Stimulated activated naive CD8-positive, alpha-beta T cell treated with anti-CD3 and anti-CD28 coated beads, Interleukin-15, amount 100 ng/mL, for 72 hours (primary cell): ENCODE results near the gene UBAP2.

Experiments used
- ATAC-seq: fragments of 150-1000 bp; cut with Tn5 transposase; 2 replicates; pipeline ENCODE4 v1.10.0; 2021; ENCODE audit warnings: mild to moderate bottlenecking, moderate library complexity
- DNase-seq, 2 donors: peaks; one replicate each; pipeline ENCODE4 v3.0.0; 2021 to 2022
- H3K27ac Mint-ChIP-seq, 2 donors: one replicate each; pipeline ENCODE4 v1.8.0; 2022; ENCODE audit warnings: mild to moderate bottlenecking in 2 of 2, mixed read lengths in 2 of 2, moderate library complexity in 2 of 2
- H3K27me3 Mint-ChIP-seq: one replicate; pipeline ENCODE4 v1.8.0; 2022; ENCODE audit warnings: mixed read lengths
- H3K4me1 Mint-ChIP-seq: one replicate; pipeline ENCODE4 v1.8.0; 2022; ENCODE audit warnings: mild to moderate bottlenecking, mixed read lengths
- H3K4me3 Mint-ChIP-seq, 2 donors: one replicate each; pipeline ENCODE4 v1.8.0; 2022; ENCODE audit warnings: mild to moderate bottlenecking in 2 of 2, mixed read lengths in 2 of 2, moderate library complexity in 1 of 2
- H3K9me3 Mint-ChIP-seq, 2 donors: one replicate each; pipeline ENCODE4 v1.8.0; 2022; ENCODE audit warnings: mixed read lengths in 2 of 2

The UBAP2 gene

DNA sequence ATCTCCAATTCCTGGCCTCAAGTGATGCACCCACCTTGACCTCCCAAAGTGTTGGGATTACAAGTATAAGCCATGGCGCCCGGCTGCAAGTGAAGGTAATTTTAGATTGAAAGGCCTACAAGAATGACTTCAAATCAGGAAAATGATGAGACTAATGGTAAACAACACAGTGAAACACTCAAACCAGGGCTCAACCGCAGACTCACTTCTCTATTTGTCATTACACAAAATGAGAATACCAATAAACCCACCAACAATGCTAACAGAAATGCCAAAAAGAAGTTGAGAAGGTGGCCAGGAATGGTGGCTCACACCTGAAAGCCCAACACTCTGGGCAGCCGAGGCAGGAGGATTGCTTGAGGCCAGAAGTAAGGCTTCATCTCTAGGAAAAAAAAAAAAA, 92.1 kb downstream of the UBAP2 start:
- no peaks in the 10 kb centered on the region for H3K9me3 Mint-ChIP-seq
- ATAC-seq, result no peak

DNA sequence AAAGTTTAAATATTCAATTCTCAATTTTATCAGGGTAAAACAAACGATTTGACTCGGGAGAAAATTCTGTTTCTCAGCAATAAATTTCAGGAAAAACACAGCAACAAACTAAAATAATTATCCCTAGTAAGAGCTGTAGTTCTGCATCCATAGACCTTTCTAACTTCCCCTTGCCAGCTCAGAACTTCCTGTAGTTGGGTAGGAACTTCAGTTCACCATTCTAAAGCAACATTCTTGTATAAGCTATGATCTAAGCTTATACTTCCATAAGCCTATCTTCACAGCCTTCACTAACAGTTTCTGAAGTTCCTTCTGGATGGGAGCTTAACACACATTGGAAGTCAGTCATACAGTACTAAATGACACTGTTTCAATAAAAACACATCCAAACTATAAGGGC, 96.6 kb downstream of the UBAP2 start:
- Mint-ChIP-seq H3K9me3 (no peaks in the 10 kb centered on the region), H3K4me3 (no peak overlapping the region), H3K4me1 (no peaks in the 10 kb centered on the region), H3K27me3 (no peaks in the 10 kb centered on the region), H3K27ac (peak overlapping the region in 1 of 2 donors; percentile 59)
- ATAC-seq, result no peak
- no peak for DNase-seq

More for the DNA sequence above, 92.1 kb downstream of the UBAP2 start:
- H3K4me3 Mint-ChIP-seq, result no peak overlapping the region
- DNase-seq, result no peak
- no peaks in the 10 kb centered on the region for H3K4me1 Mint-ChIP-seq
- no peaks in the 10 kb centered on the region for H3K27me3 Mint-ChIP-seq
- H3K27ac Mint-ChIP-seq, result no peak overlapping the region

DNA sequence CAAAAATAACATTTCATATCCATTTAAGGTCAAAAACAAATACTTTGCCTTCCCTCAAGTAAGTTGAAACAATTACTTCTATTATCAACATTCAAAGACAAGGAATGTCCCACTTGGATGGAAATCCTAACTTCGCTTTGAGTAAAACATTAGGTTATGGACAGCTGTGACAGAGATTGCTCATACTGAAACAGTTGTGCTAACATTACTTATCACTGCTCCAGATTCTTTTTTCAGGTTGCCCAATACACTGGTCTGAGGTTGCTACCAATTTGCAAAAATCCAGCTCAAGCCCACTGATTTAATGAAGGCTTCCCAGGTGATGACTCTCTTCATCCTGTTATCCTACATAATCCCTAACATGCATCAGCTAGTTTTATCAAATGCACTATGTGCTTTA, 98.3 kb downstream of the UBAP2 start:
- H3K9me3 Mint-ChIP-seq, result no peaks in the 10 kb centered on the region
- no peak overlapping the region for H3K27ac Mint-ChIP-seq
- DNase-seq (no peak), ATAC-seq (no peak)
- no peak overlapping the region for H3K4me3 Mint-ChIP-seq
- no peaks in the 10 kb centered on the region for H3K4me1 Mint-ChIP-seq
- no peaks in the 10 kb centered on the region for H3K27me3 Mint-ChIP-seq

DNA sequence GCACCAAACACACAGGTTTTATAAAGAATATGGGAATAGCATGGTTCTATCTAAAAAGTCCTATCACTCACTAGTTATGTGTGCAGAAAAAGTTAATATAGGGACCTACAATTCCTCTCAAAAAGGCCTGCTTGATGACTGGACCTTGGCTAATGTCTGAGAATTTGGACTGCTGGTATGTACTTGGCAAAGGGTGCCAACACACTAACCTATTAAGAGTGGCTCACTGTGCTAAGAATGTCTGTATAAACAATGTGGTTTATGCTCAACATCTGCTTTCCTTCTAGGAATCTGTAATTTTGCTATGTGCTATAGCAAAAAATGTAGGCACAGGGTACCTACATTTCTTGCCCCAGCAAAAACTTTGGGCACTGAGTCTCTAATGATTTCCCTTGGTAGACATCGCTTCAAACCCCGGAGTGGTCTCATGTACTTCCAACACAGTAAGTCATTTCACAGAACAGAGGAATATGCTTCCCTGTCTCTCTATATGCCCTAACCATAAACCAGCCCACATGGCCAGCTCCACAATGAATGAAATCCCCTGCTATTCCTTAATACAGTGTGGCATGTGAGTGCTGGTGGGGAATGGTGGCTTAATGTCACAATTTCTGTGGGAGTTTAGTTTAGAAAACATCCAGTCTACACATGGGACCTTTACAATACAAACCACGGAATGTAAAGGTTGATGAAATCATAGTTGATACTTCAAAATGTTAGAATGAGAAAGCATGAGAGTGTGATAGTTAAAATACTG, 101.7 kb downstream of the UBAP2 start:
- DNase-seq, result no peak
- Mint-ChIP-seq H3K9me3 (no peaks in the 10 kb centered on the region), H3K4me3 (no peak overlapping the region), H3K4me1 (no peaks in the 10 kb centered on the region), H3K27ac (no peak overlapping the region), H3K27me3 (no peaks in the 10 kb centered on the region)
- no peak for ATAC-seq

DNA sequence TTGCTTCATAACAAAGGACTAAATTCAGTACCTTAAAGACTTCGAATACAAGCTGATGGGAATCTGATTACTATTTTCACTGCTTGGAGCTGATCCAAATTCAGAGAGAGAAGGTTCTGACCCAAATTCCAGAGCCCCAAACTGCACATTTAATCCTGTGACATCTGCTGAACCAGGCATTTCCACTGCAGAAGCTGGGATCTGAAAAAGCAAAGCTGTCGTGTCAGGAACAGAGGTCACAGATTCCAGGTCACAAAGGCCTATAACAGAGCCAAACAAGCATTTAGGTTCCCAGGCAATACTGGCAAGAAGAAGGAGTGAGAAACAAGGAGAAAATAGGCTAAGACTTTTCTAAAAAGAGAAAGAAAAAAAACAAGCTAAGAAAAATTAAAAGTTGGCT, 105.3 kb downstream of the UBAP2 start:
- ATAC-seq, result no peak
- no peak overlapping the region for H3K4me3 Mint-ChIP-seq

DNA sequence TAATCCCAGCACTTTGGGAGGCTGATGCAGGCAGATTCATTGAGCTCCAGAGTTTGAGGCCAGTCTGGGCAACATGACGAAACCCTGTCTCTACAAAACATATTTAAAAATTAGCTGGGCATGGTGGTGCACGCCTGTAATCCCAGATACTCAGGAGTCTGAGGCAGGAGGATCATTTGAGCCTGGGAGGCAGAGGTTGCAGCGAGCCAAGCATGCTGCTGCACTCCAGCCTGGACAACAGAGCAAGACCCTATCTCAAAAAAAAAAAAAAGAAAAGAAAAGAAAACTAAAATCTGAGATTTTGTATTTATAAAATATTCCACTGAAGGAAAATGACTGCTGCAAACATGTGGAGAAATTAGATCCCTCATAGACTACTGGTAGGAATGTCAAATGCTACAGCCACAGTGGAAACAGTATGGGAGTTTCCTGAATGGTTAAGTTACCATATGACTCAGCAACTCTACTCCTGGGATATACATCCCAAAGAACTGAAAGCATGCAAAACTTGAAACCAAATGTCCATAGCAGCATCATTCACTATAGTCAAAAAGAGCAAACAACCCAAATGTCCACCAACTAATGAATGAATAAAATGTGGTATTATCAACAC, 106.1 kb downstream of the UBAP2 start:
- Mint-ChIP-seq H3K27me3 (no peaks in the 10 kb centered on the region), H3K4me1 (no peaks in the 10 kb centered on the region), H3K27ac (peak overlapping the region in 1 of 2 donors; percentile 63), H3K4me3 (no peak overlapping the region), H3K9me3 (no peaks in the 10 kb centered on the region)
- no peak for DNase-seq
- no peak for ATAC-seq

More for the DNA sequence above, 105.3 kb downstream of the UBAP2 start:
- H3K9me3 Mint-ChIP-seq, result no peaks in the 10 kb centered on the region
- no peak for DNase-seq
- no peaks in the 10 kb centered on the region for H3K4me1 Mint-ChIP-seq
- H3K27me3 Mint-ChIP-seq, result no peaks in the 10 kb centered on the region
- H3K27ac Mint-ChIP-seq, result no peak overlapping the region

DNA sequence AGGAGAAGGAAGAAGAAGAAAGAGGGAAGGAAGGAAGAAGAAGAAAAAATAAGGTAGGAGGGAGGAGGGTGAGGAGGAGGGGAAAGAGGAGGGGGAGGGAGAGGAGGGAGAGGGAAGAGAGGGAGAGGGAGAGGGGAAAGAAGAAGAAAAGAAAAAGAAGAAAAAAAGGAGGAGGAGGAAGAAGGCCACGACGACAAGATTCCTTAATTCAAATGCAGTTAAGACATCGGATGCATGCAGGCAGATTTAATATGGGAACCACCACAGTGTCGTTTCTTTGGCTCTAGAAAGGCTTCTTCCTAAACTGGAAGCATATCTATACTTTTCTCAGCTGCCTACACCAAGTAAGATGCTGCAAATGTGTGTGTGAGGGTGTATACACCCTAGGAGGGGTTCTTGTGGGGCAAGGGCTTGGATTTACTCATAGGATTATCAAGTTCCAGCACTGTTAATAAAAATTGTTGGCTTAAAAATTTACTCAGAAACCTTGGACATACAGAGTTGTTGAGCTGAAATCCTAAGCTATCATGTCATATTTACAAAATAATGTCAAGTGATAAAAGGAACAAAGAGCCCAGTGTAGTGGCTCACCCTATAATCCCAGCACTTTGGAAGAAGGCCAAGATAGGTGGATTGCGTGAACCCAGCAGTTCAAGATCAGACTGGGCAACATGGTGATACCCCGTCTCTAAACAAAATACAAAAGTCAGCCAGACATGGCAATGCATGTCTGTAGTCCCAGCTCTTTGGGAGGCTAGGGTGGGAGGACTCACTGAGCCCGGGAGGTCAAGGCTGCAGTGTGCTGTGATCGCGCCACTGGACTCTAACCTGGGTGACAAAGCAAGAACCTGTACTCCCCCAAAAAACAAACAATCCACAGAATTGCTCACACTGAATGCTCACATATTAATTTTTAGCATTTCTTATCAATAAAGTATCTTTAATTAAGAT, 108.5 kb downstream of the UBAP2 start:
- H3K27ac Mint-ChIP-seq, result peak overlapping the region in 1 of 2 donors; percentile 74
- no peaks in the 10 kb centered on the region for H3K9me3 Mint-ChIP-seq
- H3K27me3 Mint-ChIP-seq, result no peaks in the 10 kb centered on the region
- H3K4me3 Mint-ChIP-seq, result no peak overlapping the region
- DNase-seq (no peak), ATAC-seq (no peak)
- H3K4me1 Mint-ChIP-seq, result no peaks in the 10 kb centered on the region

DNA sequence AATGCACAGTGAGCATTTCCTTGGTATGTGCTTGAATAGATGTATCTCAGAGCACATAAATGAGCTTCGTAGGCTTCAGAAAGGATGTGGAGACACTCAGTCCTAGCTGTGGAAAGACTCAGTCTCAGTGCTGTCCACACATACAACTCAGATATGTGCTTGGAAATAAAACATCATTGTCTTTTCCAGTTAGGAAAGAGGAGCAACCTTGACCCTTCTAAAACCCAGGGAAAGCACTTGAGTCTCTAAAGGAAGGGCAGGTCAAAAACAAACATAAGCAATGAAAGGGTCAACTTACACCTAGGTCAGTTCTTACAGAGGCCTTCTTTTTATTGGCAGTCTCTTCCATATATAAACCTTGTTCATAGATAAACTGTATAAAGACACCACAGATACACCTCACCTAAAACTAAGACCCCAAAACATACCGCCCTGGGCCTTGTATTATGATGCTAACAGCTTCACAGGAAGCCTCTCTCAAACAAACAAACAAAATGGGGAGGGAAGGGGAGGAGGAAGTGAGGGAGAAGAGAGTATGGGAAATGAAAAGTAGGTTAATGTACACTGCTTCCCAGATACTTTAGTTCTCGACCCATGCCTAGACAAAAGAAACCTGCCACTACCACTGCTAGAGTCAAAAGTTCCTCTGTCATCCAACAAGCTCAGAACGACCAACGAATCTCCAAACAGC, 114.4 kb downstream of the UBAP2 start:
- Mint-ChIP-seq H3K27ac (no peak overlapping the region), H3K27me3 (no peaks in the 10 kb centered on the region), H3K4me3 (no peak overlapping the region), H3K4me1 (no peaks in the 10 kb centered on the region), H3K9me3 (no peaks in the 10 kb centered on the region)
- no peak for DNase-seq
- no peak for ATAC-seq

DNA sequence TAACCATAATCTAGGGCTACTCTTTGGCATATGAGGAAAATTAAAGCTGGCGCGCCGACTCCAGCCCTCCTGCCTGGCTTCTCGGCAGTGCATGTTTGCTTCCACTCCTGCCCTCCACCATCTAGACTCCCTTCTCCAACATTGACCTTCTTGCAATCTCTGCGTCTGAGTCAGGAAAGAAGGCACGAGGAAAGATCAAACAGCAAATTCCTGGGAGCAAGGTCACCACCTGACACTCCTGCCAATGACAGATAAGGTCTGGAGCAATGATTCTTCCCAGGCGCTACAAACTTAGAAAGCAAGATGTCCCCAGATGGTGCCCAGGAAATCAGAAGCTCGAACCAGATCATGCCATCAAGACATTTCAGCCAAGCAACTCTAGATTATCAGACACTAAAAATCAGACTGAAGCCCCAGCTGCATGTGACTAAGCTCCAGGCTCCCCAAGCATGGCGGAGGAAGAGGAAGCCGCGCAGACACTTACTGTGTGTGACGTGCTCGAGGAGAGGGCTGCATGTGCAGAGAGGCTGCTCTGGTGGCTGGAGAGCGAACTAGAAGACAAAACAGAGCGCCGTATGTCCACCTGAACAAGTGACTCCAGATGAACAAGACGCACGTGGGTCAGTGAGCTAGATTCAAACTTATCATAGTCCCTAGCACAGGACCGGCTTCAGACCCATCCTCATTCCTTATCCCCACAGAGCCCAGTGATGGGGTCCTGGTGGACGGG, 116.4 kb downstream of the UBAP2 start:
- no peak overlapping the region for H3K4me3 Mint-ChIP-seq
- peak overlapping the region in 1 of 2 donors; percentile 43 for H3K27ac Mint-ChIP-seq
- ATAC-seq (no peak), DNase-seq (no peak)
- no peaks in the 10 kb centered on the region for H3K27me3 Mint-ChIP-seq
- H3K9me3 Mint-ChIP-seq, result no peaks in the 10 kb centered on the region
- H3K4me1 Mint-ChIP-seq, result no peaks in the 10 kb centered on the region

DNA sequence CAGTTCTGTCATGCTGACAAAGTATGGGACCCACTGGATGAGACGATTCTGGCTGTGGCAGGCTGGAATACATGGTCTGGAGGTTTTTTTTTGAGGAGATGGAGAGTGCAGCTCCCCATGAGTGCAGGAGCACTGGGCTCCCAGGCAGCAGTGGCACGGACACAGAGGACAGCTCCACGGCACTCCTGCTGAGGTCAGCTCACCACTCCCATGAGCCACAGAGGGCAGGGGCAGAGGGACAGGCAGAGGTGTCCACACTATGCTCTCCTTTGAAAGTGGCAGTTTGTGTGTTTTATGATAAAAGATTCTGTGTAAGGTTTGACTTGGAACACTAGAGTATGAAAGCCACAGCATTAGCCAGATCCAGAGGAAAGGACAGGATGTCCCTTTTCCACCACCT, 117.4 kb downstream of the UBAP2 start:
- Mint-ChIP-seq H3K4me1 (no peaks in the 10 kb centered on the region), H3K27ac (no peak overlapping the region), H3K27me3 (no peaks in the 10 kb centered on the region), H3K9me3 (no peaks in the 10 kb centered on the region), H3K4me3 (no peak overlapping the region)
- DNase-seq (no peak), ATAC-seq (no peak)

DNA sequence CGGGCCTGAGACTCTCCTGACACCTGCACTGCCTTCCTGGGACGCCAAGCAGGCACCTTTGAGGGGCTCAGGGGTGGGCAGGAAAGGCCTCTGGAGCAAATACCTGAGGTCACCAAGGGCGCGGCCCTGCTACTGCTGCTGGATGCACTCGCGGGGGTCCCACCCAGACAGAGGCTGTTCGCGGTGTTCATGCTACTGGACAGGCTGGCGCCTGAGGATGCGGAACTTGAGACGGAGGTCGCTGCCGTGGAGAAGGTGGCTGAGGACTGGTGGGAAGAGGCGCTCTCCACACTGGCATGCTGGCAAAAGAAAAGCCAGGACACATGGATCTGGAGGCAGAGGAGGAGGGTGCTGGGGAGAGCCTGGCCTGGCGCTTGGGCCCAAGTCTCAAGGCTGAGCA, 121.0 kb downstream of the UBAP2 start:
- ATAC-seq, result no peak
- Mint-ChIP-seq H3K27me3 (no peaks in the 10 kb centered on the region), H3K27ac (peak overlapping the region in 1 of 2 donors; percentile 87), H3K4me3 (no peak overlapping the region), H3K9me3 (no peaks in the 10 kb centered on the region), H3K4me1 (no peaks in the 10 kb centered on the region)
- no peak for DNase-seq

DNA sequence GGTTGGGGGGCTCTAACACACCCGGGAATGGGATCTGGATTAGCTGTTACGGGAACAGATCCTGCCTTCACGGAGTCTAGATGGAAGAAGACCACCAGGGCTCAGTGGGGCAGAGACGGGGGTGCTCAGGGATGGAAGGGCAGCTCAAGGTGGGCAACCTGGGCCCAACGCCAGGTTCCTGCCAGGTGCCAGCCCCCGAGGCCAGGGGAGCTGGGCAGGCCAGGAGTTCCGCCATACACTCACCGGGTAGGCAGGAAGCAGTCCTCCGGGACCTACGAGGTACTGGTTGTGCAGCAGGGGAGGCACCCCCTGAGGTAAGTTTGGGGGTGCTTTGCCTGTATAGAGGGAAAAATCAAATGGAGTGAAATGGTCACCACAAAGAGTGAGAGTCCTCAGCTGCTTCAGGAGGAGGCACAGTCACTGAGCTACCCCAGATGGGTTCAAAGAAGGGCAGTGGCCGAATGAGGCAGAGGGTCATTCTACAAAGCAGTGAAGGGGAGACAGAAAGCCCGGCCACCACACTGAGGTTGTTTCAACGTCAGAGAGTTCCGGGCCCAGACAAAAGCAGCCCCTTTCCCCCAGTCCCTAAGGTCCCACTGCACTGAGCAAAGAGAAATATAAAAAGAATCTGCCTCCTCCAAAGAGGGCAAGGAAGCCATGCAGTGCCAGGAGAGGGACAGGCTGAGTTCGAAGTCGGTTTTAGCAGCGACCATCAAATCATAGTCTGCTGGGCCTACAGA, 121.8 kb downstream of the UBAP2 start:
- no peaks in the 10 kb centered on the region for H3K4me1 Mint-ChIP-seq

DNA sequence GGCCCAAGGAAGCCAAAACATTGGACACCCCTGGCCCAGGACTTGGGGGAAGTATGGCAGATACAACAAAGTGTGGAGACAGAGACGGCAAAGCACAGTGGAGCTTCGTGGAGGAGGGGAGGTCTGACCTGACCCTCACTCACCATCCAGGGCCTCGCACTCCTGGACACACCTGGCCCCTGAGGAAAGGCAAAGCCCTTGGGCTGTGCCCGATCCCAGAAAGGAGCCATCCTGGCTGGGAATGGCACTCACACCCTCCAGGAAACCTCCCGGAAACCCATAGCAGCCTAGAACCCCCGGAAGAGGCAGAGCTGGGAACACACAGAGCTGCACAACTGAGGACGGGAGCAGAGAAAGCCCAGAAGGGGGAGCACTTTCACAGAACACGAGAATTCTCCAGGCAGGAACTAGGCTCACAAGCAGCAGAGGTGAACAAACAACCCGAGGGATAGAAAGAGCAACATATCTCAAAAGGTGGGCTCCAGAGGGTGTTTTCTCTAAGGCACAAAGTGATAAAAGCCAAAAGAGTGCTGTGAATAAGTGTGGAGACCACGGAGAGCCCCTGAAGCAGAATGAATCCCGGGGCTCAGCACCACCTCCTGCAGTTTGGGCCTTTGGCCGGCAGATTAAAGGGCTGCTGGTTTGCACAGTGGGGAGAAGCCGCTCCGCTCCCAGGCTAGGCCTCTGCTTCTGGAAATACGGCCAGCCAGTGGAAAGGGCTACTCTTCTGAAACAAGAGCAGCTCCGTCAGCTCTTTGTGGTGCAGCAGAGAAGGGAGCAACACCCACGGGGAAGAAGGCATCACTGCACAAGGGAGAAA, 123.5 kb downstream of the UBAP2 start:
- Mint-ChIP-seq H3K4me3 (no peak overlapping the region), H3K9me3 (no peaks in the 10 kb centered on the region), H3K4me1 (no peaks in the 10 kb centered on the region), H3K27ac (peak overlapping the region in 1 of 2 donors; percentile 88), H3K27me3 (no peaks in the 10 kb centered on the region)
- DNase-seq, result no peak
- ATAC-seq, result no peak

More for the DNA sequence above, 121.8 kb downstream of the UBAP2 start:
- ATAC-seq (no peak), DNase-seq (no peak)
- H3K4me3 Mint-ChIP-seq, result no peak overlapping the region
- peak overlapping the region; percentile 47 to 87 for H3K27ac Mint-ChIP-seq
- no peaks in the 10 kb centered on the region for H3K27me3 Mint-ChIP-seq
- no peaks in the 10 kb centered on the region for H3K9me3 Mint-ChIP-seq
